ENCODE results near the gene ASCL5. TPM values are rescaled to one million over a fixed set of nuclear protein-coding genes. Genes with fewer than 3 reads are reported as not detected.

The ASCL5 gene
- total and polyA plus RNA-seq, 12 donors: 0.10 TPM; not detected in 11

GRCh38 chr1:201141418-201141817 is 14.4 kb upstream of the ASCL5 start:
- Histone ChIP-seq H3K4me3 (no peak overlapping the region), H3K27me3 (no peaks in the 10 kb centered on the region), H3K9me3 (replicated peaks in 1 of 3) (no peaks in the 10 kb centered on the region), H3K36me3 (replicated peaks in 1 of 2) (peaks cover 0 to 63% of the 10 kb centered on the region in 2 donors), H3K4me1 (replicated peaks in 1 of 2) (peaks cover 12 to 17% of the 10 kb centered on the region in 2 donors), H3K27ac (no peak overlapping the region)
- no peak for DNase-seq
- intact Hi-C loops (cut with DNase I): loop anchor here in 1 of 2 donors (10.0 kb wide), 1 partner anchor 63 kb away; no protein-coding TSS in a partner anchor
- TF ChIP-seq POLR2A (IDR thresholded peaks at IDR 0.05) (no peak), CTCF (IDR thresholded peaks at IDR 0.05) (no peak)
- 88 to 97% (median 95%) methylated on average over 5 of the region's 5 CpGs for WGBS, 4 donors

- no peak for TF ChIP-seq POLR2A (IDR thresholded peaks at IDR 0.05)
- TF ChIP-seq CTCF (IDR thresholded peaks at IDR 0.05): no peak
- no peak overlapping the region for H3K4me3 ChIP-seq
- no peak overlapping the region for H3K27ac ChIP-seq
- intact Hi-C loops (cut with DNase I): loop anchor here in 1 of 2 donors (10.0 kb wide), 1 partner anchor 64 kb away; no protein-coding TSS in a partner anchor
- no peaks in the 10 kb centered on the region for H3K27me3 ChIP-seq
- no peak for DNase-seq
- WGBS, 4 donors: 91 to 95% (median 93%) methylated on average over 8 of the region's 8 CpGs
- peaks cover 12 to 17% of the 10 kb centered on the region in 2 donors for H3K4me1 ChIP-seq (replicated peaks in 1 of 2)
- H3K9me3 ChIP-seq (replicated peaks in 1 of 3): no peaks in the 10 kb centered on the region
- peaks cover 0 to 60% of the 10 kb centered on the region in 2 donors for H3K36me3 ChIP-seq (replicated peaks in 1 of 2)
These were observed 13.9 kb upstream of the ASCL5 start for GRCh38 chr1:201140941-201141260.

- no peak for DNase-seq
- 81 to 96% (median 89%) methylated on average over 3 to 10 of the region's 10 CpGs for WGBS, 4 donors
These were observed 13.4 kb upstream of the ASCL5 start for GRCh38 chr1:201140235-201140940.

GRCh38 chr1:201139756-201140155 is 12.8 kb upstream of the ASCL5 start:
- WGBS, 4 donors: 89 to 94% (median 91%) methylated on average over 7 to 9 of the region's 9 CpGs
- Histone ChIP-seq H3K4me1 (replicated peaks in 1 of 2) (peaks cover 12 to 18% of the 10 kb centered on the region in 2 donors), H3K27ac (no peak overlapping the region), H3K4me3 (no peak overlapping the region), H3K27me3 (no peaks in the 10 kb centered on the region), H3K9me3 (replicated peaks in 1 of 3) (no peaks in the 10 kb centered on the region), H3K36me3 (replicated peaks in 1 of 2) (peaks cover 0 to 59% of the 10 kb centered on the region in 2 donors)
- intact Hi-C loops (cut with DNase I): loop anchor here in 1 of 2 donors (10.0 kb wide), 1 partner anchor 65 kb away; no protein-coding TSS in a partner anchor
- TF ChIP-seq CTCF (IDR thresholded peaks at IDR 0.05) (no peak), POLR2A (IDR thresholded peaks at IDR 0.05) (no peak)
- peak in 1 of 7 donors; percentile 1 for DNase-seq

More at GRCh38 chr1:201140235-201140940, 13.4 kb upstream of the ASCL5 start:
- no peak overlapping the region for H3K27ac ChIP-seq
- peaks cover 12 to 17% of the 10 kb centered on the region in 2 donors for H3K4me1 ChIP-seq (replicated peaks in 1 of 2)
- H3K27me3 ChIP-seq: no peaks in the 10 kb centered on the region
- intact Hi-C loops (cut with DNase I): loop anchor here in 1 of 2 donors (10.0 kb wide), 1 partner anchor 64 kb away; no protein-coding TSS in a partner anchor
- peaks cover 0 to 60% of the 10 kb centered on the region in 2 donors for H3K36me3 ChIP-seq (replicated peaks in 1 of 2)
- H3K4me3 ChIP-seq: no peak overlapping the region
- no peaks in the 10 kb centered on the region for H3K9me3 ChIP-seq (replicated peaks in 1 of 3)
- TF ChIP-seq CTCF (IDR thresholded peaks at IDR 0.05) (no peak), POLR2A (IDR thresholded peaks at IDR 0.05) (no peak)

All from adrenal gland (tissue), 12 donors.